ENCODE results near the gene LRRC4C. TPM values are rescaled to one million over a fixed set of nuclear protein-coding genes. Genes with fewer than 3 reads are reported as not detected.
"Not testable (repeated sequence)": the region's sequence is repeated elsewhere in the genome, so short reads cannot be mapped to it uniquely, and the experiment has no call there.

The LRRC4C gene
- polyA plus RNA-seq, 12 donors: 1.9 to 7.3 (median 3.2) TPM; not detected in 1

- no peak for DNase-seq
Measured at GRCh38 chr11:40179541-40179940, 1279.9 kb downstream of the LRRC4C start.

GRCh38 chr11:40178470-40178869 is 1281.0 kb downstream of the LRRC4C start:
- DNase-seq: no peak

DNA sequence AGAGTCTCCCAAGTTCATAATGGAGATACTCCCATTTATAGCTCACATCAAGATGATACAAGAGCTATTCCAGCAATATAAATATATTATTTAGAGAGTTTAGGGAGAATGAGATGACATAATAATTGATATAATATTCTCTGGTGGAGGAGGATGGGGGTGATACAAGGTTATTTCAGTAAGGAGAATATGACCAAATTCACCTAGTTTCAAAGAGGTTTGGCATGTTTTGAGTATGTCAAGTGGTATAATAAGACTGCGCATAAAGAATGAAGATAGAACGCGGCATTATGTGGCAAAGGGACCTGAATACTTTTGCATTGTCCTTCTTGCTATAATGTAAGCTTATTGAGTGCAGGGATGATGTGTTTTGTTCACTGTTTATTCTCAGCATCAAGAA is 1283.5 kb downstream of the LRRC4C start:
- no peak for DNase-seq

DNA sequence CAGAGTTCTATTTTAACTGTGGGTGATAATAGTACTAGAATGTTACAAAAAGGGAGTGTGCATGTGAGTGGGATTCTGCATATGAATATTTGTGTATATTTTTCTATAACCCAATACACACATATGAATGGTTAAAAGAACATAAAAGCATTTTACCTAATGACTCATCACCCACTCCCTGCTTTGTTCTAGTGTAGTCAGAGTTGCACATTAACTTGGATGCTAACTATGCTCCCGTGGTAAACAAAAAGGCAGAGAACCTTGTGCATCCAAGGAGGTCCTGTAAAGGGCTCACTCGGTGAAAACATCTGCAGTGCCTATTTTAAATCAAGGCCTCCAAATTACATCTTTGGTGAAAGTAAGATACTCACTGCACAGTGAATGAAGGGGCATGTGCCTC is 1289.4 kb downstream of the LRRC4C start:
- no peak for DNase-seq

GRCh38 chr11:40168414-40168813 is 1291.0 kb downstream of the LRRC4C start:
- no peak for DNase-seq

GRCh38 chr11:40167805-40168204 is 1291.6 kb downstream of the LRRC4C start:
- DNase-seq: not testable (repeated sequence)

- DNase-seq: no peak
Measured at GRCh38 chr11:40166892-40167291, 1292.6 kb downstream of the LRRC4C start.

DNA sequence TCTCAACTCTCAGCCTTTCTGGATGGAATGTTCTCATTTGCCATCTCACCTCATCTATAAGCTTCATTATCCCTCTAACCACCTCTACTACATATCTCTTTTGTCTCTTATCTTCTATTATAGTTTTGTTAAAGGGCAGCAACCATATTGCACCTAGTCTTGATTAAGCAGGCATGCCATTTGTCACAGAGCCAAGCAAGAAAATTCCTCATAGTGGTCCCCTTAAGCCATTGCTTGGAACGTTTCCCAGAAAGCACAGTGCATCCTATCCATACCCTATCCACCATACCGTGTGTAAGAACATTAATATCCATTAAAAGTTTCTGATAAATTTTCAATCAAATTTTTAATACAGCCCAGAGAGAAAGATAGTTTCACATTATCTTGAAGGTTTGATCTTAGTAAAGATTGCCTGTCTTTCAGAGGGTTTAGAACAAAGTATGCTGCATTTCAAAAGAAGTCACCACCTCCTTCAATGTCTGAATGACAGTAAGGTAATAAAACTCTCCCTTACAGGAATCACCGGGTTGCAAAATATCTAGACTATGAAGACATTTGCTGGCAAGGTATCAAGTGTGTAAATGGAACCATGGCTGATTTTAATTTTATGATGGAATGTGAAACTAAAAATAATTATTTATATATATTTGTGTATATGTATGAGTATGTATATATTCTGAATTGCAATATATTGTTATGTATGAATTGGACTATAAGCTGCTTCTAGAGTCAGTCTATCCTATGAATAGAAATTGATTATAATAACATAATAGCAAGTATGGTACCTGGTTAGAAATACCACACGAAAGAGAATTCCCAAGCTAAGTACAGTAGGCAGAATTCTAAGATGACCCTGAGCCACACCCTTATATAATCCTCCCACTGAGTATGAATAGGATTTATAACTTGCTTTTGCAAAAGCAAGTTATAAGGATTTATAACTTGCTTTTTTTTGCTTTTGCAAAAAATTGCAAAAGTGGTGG is 1296.3 kb downstream of the LRRC4C start:
- DNase-seq: no peak

GRCh38 chr11:40161854-40162410 is 1297.5 kb downstream of the LRRC4C start:
- DNase-seq: no peak

GRCh38 chr11:40160418-40160817 is 1299.0 kb downstream of the LRRC4C start:
- no peak for DNase-seq

DNA sequence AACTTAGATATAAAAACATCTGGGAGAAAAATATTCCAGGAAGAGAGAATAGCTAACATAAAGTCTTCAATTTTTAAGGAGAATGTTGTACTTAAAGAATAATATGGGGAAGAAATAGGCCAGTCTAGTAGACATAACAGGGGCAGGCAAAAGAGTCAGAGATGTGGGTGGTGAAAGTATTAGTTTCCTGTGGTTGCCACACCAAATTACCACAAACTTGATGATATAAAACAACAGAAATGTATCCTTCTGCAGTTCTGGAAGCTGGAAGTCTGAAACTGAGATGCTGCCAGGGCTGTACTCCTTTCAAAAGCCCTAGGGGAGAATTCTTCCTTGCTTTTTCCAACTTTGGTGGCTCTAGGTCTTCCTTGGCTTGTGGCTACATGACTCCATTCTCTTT is 1309.7 kb downstream of the LRRC4C start:
- no peak for DNase-seq

DNA sequence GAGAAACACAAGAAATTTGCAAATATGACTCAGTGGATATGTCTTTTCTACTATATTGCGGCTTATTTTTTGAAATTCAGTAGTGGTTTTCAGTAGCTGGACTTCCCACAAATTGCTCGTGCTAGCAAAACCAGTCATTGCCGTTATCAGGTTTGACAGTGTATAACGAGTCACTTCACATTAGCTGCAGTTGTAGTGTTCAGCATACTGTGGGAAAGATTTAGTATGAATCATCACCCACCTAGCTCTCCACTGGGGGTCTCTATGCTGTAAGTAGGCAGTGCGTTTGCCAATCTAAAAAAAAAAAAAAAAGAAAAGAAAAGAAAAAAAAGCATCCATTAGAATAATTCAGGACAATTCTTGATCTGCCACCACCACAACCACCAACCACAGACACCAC is 1318.9 kb downstream of the LRRC4C start:
- no peak for DNase-seq

DNA sequence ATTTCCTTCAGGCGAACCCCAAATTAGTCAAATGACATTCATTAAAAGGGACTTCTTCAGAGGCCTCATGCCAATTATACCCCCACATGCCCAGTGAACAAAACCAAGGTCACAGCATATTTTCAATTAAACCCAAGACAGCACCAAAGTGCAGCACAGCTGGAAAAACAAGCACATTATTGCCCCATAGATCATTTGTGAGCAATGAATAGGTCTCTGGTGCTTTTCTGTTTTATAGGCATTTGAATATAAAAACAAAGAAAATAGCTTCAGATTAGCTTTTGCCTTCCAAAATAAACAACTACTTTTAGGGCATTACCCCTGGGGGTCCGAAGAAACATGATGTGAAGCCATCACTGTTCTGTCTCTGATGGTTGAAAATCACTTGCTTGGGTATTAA is 1319.9 kb downstream of the LRRC4C start:
- no peak for DNase-seq

DNA sequence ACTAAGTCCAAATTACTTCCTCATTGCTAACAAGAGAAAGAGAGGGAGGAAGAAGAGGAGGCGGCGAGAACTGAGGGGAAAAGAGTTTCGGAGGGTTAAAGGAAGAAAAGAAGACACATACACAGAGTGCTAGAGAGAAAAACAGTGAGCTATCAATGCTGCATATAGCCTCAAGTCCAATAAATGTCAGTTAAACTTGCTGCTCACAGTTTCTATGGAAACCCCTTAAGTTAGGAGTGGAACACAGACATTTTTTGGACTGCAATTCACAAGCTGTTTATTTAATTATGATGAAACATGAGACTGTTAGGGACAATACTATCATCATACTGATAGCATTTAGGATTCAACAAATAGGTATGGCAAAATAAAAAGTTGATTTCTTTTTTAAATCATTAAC is 1320.4 kb downstream of the LRRC4C start:
- DNase-seq: peak; percentile 25

DNA sequence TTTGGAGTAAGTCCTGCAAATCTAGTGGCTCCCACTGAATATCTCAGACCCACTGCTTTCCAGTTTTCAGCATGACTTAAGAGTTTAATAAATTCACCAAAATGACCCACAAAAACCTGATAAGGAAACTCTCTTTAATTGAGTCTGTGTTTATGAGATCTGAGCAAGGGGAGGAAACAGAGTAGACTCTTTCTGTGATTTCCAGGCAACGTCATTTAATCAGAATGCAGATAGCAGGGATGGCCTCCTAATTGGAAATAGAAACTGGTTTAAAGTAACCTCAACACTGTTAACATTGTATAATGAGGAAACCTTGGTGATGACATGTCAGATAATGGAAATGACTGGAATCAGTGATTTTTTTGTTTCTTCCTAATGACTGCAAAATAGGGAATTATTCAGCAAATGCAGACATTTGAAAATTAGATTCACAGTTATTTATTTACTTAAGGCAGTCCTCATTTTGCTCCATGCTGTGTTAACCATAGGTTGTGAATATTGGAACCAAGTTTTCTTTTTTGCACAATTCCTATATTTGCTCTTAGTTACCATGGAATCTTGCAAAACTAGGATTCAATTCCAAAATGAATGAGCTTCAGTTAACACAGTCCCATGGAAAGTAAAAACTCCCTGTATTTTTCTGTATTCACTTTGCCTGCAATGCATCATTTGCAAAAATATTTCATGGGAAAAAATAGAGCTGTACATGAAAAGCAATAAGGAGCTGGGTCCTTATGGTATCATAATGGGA is 1324.5 kb downstream of the LRRC4C start:
- peak; percentile 15 for DNase-seq

GRCh38 chr11:40133498-40133897 is 1326.0 kb downstream of the LRRC4C start:
- DNase-seq: no peak

DNA sequence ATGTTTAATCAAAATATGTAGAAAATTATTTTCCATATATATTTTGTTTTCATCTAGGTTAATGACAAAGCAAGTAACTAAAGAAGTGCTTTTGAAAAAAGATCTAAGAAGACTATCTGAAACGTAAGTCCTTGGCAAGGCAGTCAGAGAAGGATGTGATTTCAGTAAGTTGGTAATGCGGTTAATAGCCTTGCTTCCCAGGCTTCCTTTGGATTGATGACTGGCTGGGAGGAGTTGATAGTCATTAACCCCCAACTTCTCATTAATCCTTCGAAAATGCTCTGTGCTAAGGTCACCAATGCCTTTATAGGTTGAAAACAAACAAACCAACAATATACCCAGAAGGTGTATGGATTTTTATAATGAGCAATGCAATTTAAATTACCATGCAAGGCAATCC is 1326.5 kb downstream of the LRRC4C start:
- DNase-seq: no peak

DNA sequence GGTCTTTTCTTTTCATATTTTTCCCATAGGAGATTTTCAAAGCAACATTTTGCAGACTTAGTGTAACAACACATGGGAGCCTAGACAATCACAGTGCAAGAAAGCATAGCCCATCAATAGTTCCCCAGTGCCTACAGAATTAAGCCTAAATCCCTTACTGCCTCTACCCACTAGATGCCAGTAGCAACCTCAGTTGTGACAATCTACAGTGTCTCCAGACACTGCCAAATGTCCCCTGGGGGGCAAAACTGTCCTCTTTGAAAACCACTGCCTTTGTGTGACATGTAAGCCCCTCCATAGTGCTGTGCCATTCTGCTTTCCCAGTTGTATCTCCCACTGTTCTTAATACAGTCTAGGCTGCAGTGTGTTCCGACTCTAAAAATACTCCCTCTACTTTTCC is 1329.0 kb downstream of the LRRC4C start:
- DNase-seq: no peak

- peak; percentile 10 for DNase-seq
Measured at GRCh38 chr11:40129266-40129665, 1330.2 kb downstream of the LRRC4C start.

- no peak for DNase-seq
Measured at GRCh38 chr11:40125054-40125453, 1334.4 kb downstream of the LRRC4C start.

GRCh38 chr11:40119661-40120060 is 1339.8 kb downstream of the LRRC4C start:
- DNase-seq: no peak

- no peak for DNase-seq
Measured at GRCh38 chr11:40118780-40119179, 1340.7 kb downstream of the LRRC4C start.

DNA sequence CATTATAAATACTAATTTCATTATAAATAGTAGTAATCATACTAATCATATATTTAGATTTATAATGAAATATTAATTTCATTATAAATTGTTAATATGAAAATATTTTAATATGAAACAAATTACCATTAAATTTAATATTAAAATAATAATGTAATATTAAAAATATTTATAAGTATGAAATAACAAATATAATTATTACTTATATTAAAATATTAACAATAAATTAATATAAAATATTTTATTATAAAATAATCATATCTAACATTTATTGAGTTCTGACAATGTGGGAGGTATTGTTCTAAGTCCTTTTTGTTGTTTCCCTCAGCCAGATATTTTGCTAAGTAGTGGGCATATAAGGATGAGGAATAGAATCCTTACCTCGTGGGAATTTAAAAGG is 1341.4 kb downstream of the LRRC4C start:
- DNase-seq: no peak
